GM19372 (cell line): Measurements from ENCODE around the gene TBC1D22A.

Experiments
- ATAC-seq: cut with Tn5 transposase; IDR thresholded peaks from one replicate; pipeline ENCODE4 v1.9.1; 2021; ENCODE audit warnings: mild to moderate bottlenecking, low read depth, moderate library complexity; ENCODE audit not compliant: unreplicated experiment

The TBC1D22A gene

DNA sequence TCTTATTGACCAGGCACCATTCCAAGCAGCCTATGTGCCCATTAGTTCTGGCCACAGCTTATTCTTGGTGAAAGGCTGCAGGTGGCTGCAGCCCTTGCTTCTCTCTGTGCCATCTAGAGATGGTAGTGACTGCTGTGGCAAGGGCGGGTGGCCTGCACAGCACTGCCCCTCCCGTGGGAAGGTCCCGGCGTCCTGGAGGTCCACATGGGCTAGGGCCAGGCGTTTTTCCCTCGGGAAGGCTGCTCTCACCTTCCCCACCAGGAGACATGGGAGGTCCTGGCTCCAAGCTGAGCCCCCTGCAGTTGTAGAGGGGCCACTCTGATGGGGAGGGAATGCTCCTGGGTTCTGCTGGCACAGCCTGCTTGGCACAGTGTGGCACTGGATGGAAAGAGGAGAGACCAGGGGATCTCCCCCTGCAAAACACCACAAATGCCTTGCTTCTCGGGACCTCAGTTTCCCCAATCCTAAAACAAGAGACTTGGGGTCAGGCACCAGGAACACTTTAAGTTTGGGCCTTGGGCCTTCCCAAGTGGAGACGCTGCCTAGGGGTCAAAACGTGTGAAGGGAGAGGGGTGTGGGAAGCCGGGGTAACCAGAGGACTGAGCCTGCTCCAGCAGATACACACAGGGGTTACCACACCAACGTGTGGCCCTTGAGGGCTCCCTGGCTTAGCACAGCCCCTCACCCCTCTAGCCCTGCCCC, 10.0 kb upstream of the TBC1D22A start:
- ATAC-seq, result no peak

DNA sequence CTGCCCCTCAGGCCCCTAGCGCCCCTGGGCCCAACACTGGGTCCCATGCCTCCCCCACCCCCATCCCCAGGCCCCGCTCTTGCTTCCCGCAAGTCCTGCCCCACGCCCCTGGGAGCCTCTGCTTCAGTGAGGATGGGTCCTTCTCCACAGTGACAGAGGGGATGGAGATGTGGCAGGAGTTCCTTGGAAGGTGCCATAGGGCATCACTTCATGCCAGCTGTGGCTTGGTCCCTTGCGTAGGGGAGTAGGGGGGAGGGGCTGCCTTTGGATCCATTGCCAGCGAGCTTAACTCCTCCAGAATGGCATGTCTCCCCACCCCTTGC, 9.5 kb upstream of the TBC1D22A start:
- ATAC-seq, result no peak

DNA sequence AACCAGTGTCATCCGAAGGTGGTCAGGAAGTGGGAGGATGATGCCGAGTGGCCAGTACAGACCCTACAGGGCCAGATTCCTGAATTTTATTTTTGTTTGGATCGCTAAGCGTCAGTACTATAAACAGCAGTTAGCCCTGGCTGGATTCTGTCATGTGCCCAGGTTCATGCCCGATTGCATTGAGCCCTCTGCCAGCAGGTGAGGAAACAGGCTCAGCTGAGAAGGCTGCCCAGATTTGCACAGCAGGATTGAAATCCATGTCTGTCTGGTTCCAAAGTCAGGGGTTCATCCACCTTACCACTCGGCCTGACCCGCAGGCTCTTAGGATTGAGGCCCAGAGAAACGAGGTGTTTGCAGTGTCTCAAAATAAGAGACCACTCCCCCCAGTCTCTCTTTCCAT, 9.1 kb upstream of the TBC1D22A start:
- no peak for ATAC-seq

DNA sequence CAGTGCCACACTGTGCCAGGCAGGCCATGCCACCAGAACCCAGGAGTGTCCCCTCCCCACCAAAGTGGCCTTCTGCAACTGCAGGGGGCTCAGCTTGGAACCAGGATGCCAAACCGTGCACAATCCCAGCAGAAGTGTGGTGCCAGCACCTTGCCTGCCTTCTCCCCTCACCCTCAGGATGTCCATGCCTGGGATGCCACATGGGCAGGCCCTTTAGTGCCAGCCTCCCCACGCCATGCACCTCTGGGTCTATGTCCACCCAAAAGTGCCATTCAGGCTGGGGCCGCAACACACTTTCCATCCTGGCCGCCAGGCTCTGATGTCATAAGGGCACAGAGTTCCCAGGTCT, 8.7 kb upstream of the TBC1D22A start:
- no peak for ATAC-seq

DNA sequence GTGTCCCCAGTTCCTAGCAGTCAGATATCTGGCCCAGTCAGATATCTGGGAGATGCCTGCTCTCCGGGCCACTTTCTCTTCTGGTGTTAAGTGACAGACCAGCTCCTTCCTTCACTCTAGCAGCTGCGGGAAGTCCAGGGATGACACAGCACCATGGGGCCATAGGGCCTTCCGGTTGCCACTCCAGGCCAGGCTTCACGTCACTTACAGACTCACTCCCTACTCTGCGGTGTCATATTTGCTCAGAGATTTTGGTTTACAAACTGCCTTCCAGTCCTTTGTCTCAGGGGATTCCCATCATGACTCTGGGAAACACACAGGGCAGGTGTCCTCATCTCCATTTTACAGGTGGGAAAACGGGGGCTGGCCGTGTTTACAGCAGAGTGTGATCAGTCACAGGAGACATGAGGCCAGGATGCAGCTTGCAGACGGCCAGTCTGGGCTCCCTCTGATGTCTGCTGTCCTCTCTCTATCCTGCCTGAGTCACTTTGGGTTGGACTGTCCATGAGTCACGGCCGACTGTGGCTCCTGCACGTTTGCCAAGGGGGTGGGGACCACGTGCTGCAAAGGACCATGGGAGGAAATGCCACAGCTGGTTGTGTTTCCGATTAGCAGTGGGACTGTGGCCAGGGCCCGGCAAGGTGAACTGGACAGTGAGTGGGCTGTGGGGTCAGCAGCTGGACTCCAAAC, 8.2 kb upstream of the TBC1D22A start:
- no peak for ATAC-seq

DNA sequence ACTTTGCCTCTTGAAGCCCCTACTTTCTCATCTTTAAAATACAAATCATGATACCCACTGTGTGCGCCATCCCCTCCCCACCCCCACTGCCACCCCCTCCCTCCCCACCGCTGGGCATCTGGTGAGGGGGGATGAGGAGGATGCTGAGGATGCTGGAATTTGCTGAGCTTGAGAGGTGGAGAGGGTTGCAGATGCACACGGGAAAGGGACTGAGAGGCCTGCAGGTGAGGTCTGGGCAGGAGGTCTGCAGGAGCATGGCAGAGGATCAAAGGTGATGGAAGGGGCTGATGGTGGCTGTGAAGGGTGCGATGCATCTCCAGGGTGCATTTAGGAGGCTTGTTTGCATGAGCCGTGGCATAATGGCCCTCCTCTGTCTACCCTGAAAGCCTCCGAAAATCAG, 7.6 kb upstream of the TBC1D22A start:
- ATAC-seq, result no peak

DNA sequence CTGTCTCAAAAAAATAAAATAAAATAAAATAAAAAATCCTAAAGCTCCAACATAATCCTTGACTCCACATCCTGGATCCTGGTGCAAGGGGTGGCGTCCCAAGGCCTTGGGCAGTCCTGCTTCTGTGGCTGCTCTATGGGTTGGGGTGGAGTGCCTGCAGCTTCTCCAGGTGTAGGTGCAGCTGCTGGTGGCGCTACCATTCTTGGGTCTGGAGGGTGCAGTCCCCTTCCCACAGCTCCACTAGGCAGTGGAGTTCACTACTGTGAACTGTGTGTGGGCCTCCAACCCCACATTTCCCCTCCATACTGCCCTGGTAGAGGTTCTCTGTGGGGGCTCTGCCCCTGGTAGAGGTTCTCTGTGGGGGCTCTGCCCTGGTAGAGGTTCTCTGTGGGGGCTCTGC, 6.9 kb upstream of the TBC1D22A start:
- no peak for ATAC-seq

DNA sequence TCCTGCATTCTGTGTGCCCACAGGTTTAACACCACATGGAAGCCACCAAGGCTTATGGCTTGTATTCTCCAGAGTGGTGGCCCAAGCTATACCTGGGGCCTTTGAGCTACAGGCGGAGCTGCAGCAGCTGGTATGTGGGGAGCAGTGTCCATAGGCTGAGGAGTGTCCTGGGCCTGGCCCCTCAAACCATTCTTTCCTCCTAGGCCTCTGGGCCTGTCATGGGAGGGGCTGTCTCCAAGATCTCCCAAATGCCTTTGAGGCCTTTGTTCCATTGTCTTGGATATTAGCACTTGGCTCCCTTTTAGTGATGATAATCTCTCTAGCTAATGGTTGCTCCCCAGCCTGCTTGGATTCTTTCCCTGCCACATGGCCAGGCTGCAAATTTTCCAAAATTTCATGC, 6.4 kb upstream of the TBC1D22A start:
- ATAC-seq, result no peak

DNA sequence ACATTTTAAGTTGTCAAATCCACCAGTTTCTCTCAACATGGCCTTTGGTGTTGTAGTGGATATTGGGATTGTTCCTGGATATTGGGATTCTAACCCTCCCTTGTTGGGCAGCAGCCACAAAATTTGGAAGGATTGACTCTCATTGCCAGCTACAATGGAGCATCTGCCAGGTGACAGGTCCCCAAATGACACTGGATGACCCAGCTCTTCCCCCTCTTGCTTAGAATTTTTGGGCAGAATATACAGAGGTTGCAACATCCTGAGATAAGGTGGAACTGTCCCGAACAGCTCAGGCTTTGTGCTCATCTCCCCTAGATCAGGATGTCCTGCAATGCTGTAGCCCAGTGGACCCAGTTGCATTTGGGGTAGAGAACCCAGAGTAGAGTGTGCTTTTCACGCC, 5.3 kb upstream of the TBC1D22A start:
- ATAC-seq, result no peak

DNA sequence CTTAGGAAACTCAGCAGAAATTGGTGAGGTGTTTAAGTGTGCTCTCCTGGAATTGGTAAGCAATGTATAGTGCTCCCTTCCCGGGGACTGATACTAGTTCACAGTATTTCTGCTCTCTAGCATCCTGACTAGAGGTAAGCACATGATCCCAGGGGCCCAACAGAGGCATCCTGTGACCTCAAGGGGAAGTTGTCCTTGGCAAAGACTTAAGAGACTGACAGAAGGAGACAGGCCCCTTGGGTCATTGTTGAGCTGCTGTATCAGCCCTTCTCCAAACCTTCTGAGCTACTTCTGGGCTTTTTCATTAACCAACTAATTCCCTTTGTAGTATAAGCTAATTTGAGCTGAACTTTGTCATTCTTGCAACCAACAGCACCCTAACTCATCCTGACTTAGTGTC, 4.3 kb upstream of the TBC1D22A start:
- ATAC-seq, result no peak

DNA sequence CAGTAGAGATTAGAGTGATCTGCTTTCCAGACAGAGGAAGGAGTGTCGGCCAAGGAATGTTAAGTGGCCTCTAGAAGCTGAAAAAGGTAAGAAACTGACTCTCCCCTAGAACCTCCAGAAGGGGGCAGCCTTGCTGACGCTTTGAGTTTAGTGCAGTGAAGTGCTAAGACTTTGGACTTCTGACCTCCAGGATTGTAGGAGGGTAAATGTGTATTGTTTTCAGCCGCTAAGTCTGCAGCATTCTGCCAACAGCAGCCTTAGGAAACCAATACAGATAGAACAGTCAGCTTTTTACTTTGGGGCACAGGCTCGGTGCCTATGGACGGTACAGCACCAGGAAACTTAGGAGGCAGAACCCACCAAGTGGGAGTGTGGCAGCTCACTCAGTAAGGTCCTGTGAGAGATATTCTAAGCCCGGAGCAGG, 3.6 kb upstream of the TBC1D22A start:
- no peak for ATAC-seq

DNA sequence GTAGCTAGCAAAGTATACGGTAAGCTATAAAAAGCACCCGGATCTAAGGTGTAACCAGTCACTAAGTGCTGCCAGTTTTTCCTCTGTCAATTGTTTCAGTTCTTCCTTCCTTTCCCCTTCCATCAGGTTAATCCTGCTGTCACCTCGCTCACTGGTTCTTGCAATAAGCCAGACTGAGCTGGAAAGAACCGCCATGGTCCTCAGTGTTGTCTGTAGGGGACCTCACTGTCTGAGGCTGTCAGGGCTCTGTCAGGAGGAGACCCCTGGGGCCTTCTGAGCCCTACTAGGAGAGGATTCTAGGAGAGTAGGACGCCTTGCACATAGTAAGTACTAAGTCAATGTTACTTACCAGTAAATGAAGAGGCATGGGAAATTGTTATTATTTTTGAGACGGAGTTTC, 1.4 kb upstream of the TBC1D22A start:
- ATAC-seq, result no peak

DNA sequence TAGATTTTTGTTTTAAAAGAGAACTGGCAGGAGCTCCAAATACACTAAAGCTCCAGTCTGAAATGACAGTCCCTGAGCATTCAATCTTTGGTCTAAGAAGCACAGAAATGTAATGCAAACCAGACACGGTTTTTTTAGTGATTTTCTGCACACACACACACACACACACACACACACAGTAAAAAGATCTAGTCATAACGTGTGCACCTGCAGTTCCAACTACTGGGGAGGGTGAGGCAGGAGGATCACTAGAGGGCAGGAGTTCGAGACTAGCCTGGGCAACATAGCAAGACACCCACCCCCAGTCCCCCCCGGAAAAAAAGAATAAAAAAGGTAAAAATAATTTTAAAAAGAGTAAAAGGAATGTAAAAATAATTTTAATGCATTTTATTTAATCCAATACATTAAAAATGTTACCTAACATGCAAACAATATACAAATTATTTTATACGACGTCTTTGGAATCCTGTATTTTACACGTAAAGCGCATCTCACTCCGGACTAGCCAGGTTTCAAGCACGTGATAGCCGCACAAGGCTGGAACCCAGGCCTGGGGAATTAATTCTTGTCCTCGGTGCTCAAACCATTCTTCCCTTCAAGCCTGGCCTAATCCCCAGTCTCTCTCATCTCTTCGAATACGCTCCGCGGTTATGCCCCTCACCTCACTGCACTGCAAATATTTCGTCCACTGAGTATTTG, 762 bp upstream of the TBC1D22A start:
- ATAC-seq, result no peak

DNA sequence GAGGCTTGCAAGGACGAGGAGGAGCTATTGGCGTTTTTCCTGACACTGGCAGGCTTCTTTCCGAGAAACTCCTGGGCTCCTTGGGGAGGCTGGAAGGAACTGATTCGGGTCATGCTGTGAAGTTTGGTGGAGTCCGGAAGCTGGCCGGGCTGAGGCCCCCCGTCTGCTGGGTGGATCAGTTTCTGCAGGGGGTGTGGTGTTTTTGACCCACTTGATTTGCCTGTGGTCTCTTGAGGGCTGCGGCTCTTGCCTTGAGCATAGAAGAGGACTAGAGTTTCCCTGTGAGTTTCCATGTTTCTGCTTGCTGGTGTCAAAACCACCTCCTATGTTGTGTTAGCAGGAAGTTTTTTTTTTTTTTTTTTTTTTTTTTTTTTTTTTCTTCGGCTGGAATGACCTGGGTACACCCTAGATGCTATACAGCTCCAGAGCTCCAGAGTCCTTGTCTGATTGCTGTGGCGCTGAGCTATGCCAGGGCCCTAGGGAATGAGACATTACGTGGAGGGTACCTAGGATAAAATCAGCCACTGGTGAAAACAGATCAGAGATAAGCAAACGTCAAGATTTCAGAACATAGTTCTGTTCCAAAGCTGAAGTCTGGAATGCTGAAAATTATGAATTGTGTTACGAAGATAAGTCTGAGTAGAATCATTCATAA, 728 bp downstream of the TBC1D22A start:
- ATAC-seq, result peak; percentile 59

DNA sequence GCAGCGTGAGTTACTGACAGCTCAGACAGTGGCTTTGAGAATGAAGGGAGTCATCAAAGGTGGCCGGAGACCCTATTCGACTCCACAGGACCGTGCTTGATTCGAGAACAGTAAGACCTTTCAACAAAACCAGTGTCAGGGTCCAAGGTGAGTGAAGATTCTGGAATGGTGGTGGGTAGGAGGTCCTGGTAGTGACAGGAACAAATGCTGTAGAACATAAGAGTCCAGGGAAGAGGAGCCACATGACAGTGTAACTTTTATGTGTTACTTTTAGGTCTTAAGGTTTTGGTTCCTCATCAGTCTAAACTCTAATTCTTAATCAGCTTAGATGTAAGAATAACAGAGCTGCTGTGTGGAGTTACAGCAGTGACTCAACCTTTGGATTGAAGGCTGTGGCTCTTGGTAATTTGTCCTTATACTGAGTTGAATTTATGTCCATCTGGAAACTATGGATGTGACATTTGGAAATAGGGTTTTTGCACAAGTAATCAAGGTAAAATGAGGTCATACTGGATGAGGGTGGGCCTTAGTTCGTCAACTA, 1.8 kb downstream of the TBC1D22A start:
- ATAC-seq, result no peak

DNA sequence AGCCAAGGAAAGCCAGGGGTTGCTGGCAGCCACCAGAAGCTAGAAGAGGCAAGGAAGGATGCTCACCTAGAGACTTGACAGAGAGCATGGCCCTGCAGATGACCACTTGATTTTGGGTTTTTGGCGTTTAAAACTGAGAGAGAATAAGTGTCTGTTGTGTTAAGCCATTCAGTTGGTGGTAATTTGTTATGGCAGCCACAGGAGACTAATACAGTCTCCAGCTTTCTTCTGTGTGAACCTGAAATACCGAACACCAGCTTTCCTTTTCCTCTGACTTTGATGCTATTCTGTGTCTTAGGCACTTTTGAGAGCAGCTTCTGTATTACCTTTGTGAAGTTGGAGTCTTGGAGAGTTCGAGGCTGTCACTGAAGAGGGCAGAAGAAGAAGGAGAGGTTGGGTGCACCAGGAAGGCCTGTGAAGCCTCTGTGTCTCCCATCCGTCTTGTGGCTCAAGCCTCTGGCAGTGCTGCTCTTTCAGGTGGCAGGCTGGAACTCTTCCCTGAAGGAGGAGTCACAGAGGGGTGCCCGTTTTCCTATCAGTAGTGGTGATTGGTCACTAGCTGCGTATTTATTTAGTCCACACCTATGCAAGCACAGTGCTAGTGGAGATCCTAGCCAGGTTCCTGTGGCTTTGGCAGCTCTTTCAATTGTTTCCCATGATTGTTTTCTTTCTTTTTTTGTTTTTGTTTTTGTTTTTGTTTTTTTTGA, 2.5 kb downstream of the TBC1D22A start:
- ATAC-seq, result no peak

DNA sequence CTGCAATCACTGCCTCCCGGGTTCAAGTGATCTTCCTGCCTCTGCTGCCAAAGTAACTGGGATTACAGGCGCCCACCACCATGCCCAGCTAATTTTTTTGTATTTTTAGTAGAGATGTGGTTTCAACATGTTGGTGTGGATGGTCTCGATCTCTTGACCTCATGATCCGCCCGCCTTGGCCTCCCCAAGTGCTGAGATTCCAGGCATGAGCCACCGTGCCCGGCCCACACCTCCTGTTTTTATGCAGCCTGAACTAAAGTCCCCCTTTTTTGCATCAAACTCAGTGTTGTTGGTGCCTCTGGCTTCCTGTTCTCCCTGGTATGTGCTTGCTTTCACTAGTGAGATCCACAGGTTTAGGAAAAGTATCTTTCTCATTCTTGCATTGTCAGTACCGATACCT, 4.2 kb downstream of the TBC1D22A start:
- no peak for ATAC-seq

DNA sequence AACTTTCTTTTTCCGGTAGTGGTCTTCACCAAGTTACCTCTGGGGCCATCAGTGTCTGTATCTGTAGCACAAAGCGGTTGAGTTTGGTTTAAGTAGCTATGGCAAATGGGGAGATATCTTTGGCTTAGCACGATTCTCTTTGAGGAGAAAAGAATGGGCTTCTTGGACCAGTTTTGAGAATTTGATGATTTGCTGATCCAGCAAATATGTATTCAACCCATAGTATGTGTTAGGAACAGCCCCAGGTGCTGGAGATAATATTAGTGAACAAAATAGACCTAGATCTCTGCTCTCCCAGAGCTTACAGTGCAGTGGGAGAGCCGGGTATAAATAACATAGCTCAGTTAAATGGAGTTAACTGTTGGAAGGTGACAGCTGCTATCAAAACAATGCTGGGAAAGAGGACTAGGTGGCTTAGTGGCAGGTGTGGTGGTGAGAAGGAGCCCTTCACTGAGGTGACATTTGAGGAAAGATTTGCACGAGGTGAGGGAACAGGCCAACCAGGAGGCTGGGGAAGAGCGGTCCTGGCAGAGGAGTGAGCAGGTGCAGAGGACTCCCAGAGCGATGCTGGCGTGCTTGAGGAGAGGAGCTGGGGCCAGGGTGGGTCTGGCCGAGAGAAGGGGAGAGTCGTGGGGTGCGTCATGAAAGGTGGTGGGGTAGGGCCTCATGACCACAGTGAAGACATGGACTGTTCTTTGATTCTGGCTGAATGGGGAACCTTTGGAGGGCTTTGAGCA, 5.0 kb downstream of the TBC1D22A start:
- ATAC-seq, result no peak

DNA sequence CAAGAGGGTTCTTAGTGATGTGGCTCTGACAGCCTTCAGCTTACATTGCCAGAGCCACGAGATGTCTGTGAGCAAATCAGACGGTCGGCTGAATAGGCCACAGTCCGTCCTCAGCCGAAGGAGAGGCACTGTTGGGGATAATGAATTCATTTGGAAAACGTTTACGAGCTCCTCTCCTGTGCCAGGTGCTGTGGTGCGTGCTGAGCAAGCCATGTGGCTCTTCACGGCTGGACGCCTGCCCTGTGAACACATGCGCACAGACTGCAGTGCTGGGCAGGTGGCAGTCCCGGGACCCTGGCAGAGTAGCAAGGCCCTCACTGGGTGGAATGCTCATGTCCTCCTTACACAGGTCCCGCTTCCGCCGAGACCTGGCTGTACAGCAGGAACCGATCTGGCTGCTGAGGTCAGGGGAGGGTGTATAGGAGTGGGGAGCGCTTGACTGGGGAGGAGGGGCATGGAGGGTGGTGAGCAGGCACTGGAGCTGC, 6.8 kb downstream of the TBC1D22A start:
- ATAC-seq, result no peak

DNA sequence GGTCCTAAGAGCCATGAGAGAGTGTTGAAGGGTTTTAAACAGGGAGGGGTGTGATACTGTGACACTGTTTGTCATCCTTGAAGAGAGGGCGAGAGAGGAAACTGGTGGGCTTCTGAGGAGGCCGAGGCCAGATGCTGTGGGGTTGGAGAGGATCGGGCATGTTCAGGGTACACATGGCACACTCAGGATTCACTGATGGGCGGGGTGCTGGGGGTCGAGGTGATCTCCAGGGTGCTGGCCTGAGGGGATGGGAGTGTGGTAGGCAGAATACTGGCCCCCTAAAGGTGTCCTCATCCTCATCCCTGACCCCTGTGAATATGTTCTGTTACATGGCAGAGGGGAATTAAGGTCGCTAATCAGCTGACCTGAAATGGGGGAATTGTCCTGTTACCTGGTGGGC, 7.3 kb downstream of the TBC1D22A start:
- no peak for ATAC-seq
